ENCODE results near the gene PARVB.

PARVB gene

DNA sequence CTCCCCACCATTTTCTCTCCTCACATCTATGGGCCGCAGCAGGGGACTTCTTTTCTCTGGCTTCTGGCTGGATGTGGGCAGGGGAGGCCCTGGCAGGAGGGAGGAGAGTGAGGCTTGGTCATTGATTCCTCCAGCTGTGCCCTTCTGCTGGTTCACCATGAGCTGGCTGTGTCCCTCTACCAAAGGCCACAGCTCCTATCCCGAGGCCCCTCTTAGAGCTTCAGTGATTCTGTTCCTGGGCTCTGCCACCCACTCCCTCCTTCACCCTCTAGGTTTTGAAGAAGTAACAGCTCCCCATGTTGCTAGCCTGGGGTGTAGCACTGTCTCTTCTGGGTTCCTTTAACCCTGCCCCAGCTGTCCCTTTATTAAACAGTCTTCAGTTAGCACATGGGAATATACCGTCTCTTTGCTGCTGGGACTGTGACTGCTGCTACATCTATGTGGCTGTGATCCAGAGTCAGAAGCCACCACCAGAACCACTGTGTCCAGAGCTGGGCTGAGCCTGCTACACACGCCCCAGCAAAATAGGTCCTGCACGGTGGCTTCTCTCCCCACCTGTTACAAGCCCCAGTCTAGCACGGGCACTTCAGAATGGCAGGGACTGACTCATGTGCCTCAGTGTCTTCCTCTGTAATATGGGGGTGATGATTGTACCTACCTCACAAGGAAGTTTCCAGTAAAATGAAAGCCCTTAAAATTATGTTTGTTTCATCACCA, 156.0 kb downstream of the PARVB start:
- POLR2A ChIA-PET: no interaction called here
- CTCF ChIA-PET: interaction anchor here (0.9 kb wide), 1 partner anchor 388 kb away, joined by 3 read pairs; no protein-coding TSS in a partner anchor

GRCh38 chr22:44180706-44181032, 156.6 kb downstream of the PARVB start, which contains the start of gene PARVG:
TSS of gene PARVG (plus strand) at chr22:44180925. CDS start at chr22:44183330, 2,405 bp downstream.
- CTCF ChIA-PET: no interaction called here
- DNase-seq (ENCODE audit: low read depth, low spot score): no peak
- H3K4me3 ChIP-seq (ENCODE audit: low read depth, low read length): no peak within 1 kb of the TSS
- TF ChIP-seq, protein P1, sequence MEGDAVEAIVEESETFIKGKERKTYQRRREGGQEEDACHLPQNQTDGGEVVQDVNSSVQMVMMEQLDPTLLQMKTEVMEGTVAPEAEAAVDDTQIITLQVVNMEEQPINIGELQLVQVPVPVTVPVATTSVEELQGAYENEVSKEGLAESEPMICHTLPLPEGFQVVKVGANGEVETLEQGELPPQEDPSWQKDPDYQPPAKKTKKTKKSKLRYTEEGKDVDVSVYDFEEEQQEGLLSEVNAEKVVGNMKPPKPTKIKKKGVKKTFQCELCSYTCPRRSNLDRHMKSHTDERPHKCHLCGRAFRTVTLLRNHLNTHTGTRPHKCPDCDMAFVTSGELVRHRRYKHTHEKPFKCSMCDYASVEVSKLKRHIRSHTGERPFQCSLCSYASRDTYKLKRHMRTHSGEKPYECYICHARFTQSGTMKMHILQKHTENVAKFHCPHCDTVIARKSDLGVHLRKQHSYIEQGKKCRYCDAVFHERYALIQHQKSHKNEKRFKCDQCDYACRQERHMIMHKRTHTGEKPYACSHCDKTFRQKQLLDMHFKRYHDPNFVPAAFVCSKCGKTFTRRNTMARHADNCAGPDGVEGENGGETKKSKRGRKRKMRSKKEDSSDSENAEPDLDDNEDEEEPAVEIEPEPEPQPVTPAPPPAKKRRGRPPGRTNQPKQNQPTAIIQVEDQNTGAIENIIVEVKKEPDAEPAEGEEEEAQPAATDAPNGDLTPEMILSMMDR (IDR thresholded peaks at IDR 0.05; ENCODE audit: insufficient read depth, low read length, missing control alignments): no peak
- POLR2A ChIA-PET: interaction anchor here (0.6 kb wide), 1 partner anchor 106 kb away, joined by 4 read pairs; no protein-coding TSS in a partner anchor

More for the DNA sequence above, 156.0 kb downstream of the PARVB start:
- no peak overlapping the region for H3K4me3 ChIP-seq (ENCODE audit: low read depth, low read length)
- TF ChIP-seq, protein P1 (IDR thresholded peaks at IDR 0.05; ENCODE audit: insufficient read depth, low read length, missing control alignments): no peak
- DNase-seq (ENCODE audit: low read depth, low spot score): no peak

DNA sequence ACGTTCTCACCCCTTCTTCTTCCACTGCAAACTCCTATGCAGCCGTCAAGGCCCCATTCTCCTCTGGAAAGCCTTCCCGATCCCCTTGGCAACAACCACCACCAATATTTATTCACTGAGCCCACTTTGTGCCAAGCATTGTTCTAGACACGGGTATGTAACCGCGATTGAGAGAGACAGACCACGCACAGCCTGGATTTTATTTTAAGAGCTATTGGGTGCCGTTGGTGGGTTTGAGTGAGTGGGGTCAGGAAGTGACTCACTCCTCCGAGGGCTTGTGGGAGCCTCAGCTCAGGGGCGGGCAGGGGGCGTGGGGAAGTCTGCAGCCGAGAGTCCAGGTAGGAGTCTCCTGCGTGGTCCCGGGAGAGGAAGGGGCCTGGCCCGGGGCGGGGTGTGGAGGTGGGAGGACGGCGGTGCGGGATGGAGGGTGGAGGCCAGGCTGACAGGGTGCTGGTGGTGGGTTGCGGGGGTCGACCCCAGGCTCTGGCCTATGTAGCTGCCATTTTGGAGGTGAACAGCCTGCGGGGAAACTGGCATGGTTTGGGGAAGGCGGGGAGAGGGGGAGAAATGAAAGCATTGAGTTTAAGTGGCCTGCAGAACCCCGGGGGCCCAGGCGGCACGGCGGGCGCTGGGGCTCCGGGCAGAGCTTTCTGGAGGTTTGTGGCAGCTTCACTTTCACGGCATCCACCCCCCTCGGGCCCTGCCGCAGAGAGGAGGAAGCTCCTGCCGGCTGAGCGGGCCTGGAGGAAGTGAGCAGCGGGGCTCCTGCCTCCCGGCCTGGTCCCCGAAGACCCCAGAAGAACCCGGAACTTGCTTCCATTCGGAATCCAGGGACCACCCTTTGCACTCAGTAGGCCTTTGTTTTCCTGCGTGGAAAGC, 157.2 kb downstream of the PARVB start:
- no peak overlapping the region for H3K4me3 ChIP-seq (ENCODE audit: low read depth, low read length)
- CTCF ChIA-PET: no interaction called here
- TF ChIP-seq, protein P1 (IDR thresholded peaks at IDR 0.05; ENCODE audit: insufficient read depth, low read length, missing control alignments): no peak
- no peak for DNase-seq (ENCODE audit: low read depth, low spot score)
- POLR2A ChIA-PET: interaction anchor here (0.6 kb wide), 1 partner anchor 105 kb away, joined by 4 read pairs; no protein-coding TSS in a partner anchor

DNA sequence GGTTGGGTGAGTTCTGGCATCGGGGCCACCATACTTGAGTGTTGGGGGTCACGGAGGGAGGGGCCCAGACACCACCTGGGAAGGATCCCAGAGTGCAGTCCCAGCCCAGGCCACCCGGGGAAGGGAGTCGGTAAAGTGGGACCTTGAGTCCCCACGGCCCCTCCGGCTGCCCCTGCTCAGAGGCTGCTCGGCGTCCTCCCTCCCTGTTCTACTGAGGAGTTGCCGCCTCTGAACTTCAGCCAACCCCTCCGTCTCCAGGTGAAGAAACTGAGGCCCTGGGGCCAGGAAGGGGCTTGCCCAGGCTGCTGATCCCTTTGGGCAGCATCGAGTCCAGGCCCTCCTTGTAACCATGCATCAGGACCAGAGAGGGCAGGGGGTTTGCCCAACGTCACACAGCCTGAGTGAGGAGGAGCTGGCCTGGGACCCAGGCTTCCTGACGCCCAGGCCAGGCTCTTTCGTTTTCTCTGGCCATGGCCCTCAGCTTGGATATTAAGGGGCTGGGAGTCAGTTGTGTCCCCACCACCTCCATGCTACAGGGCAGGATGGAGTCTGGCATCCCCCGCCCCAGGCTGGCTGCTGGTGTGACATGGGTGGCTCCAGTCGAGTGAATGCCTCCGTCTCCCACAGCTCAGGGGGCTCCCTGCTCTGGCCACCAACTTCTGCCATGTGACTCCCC, 157.9 kb downstream of the PARVB start:
- no peak overlapping the region for H3K4me3 ChIP-seq (ENCODE audit: low read depth, low read length)
- CTCF ChIA-PET: no interaction called here
- TF ChIP-seq, protein P1 (IDR thresholded peaks at IDR 0.05; ENCODE audit: insufficient read depth, low read length, missing control alignments): no peak
- POLR2A ChIA-PET: no interaction called here
- no peak for DNase-seq (ENCODE audit: low read depth, low spot score)

DNA sequence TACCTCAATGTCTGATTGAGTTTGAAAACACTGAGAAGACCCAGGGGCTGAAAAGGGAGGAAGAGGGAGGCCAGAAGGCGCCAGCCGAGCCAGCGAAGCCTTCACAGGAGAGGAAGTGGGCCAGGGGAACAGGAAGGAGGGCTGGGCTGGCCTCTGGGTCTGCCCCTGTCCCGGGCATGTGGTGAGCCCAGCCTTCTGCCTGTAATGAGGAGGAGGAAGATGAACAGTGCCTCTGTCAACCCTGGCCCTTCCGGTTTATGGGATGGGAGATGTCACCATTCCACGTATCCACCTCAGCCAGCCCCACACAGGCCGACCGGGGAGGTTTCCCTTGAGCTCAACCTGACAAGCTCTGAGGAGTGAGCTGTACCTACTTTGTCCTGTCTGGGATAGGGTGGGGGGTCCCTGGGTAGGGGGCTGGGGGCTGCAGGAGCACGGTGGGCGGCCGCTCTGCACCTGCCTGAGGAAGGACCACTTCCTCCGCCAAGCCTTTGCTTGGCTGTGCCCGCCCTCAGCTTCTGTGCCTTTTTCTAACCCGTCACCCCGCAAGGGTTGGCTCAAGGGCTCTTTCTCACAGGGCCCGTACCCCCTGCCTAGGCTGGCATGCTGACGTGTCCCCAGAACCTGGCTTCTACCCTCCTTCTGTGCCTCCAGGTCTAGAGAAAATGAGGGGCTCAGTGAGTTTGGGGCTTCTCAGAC, 158.6 kb downstream of the PARVB start:
- no peak overlapping the region for H3K4me3 ChIP-seq (ENCODE audit: low read depth, low read length)
- ChIA-PET POLR2A (no interaction called here), CTCF (no interaction called here)
- no peak for DNase-seq (ENCODE audit: low read depth, low spot score)
- TF ChIP-seq, protein P1 (IDR thresholded peaks at IDR 0.05; ENCODE audit: insufficient read depth, low read length, missing control alignments): no peak
